ENCODE results near the gene STX12. TPM values are rescaled to one million over a fixed set of nuclear protein-coding genes. Genes with fewer than 3 reads are reported as not detected.
A peak's percentile ranks its signal among the peaks of the same experiment; 100 is the strongest.

The STX12 gene
- total and polyA plus RNA-seq, 4 donors: 32.5 to 94.0 (median 72.9) TPM

DNA sequence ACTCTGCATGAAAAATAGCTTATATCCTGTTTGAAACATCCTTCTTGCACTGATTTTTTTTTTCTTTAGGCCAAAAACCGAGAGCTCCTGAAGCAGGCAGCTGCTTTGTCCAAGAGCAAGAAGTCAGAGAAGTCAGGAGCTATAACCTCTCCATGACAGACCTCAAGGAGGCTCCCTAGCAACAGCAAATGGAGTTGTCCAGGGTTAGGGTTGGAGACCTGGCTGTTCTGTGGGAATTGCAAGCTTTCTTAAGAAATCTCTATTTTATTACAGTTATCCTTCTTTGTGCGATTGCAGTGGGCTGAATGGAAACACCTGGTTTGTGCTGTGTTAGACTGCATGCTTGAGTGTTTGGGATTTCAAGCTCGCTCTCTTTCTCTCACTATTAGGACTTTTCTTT lies 12.6 kb upstream of the STX12 start:
- H3K27ac ChIP-seq (ENCODE audit: low read depth in 1 of 2, low read length in 1 of 2): no peak overlapping the region
- no peaks in the 10 kb centered on the region for H3K27me3 ChIP-seq (ENCODE audit: control insufficient read depth in 3 of 3, insufficient read depth in 3 of 3, low read length in 2 of 3)
- H3K9me3 ChIP-seq (ENCODE audit: control insufficient read depth in 4 of 4, insufficient read depth in 3 of 4, low read length in 3 of 4): no peaks in the 10 kb centered on the region
- peaks cover 0 to 3% (median 0%) of the 10 kb centered on the region in 5 donors for H3K4me1 ChIP-seq (ENCODE audit: control insufficient read depth in 5 of 5, insufficient read depth in 5 of 5, low read length in 5 of 5)
- no peak overlapping the region for H3K9ac ChIP-seq (ENCODE audit: insufficient read depth in 1 of 2, low read length in 2 of 2)
- TF ChIP-seq, protein P1, sequence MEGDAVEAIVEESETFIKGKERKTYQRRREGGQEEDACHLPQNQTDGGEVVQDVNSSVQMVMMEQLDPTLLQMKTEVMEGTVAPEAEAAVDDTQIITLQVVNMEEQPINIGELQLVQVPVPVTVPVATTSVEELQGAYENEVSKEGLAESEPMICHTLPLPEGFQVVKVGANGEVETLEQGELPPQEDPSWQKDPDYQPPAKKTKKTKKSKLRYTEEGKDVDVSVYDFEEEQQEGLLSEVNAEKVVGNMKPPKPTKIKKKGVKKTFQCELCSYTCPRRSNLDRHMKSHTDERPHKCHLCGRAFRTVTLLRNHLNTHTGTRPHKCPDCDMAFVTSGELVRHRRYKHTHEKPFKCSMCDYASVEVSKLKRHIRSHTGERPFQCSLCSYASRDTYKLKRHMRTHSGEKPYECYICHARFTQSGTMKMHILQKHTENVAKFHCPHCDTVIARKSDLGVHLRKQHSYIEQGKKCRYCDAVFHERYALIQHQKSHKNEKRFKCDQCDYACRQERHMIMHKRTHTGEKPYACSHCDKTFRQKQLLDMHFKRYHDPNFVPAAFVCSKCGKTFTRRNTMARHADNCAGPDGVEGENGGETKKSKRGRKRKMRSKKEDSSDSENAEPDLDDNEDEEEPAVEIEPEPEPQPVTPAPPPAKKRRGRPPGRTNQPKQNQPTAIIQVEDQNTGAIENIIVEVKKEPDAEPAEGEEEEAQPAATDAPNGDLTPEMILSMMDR (IDR thresholded peaks at IDR 0.05; ENCODE audit: control extremely low read depth, extremely low read depth): no peak
- no peak for DNase-seq
- peaks cover 13 to 31% (median 17%) of the 10 kb centered on the region in 4 donors for H3K36me3 ChIP-seq (ENCODE audit: control insufficient read depth in 4 of 4, insufficient read depth in 4 of 4, low read length in 4 of 4)
- H3K4me3 ChIP-seq: no peak overlapping the region
- no peak for ATAC-seq (ENCODE audit: insufficient read depth, low FRiP score)
- 77 to 93% methylated on average over 3 of the region's 3 CpGs for WGBS, 2 donors

- no peaks in the 10 kb centered on the region for H3K9me3 ChIP-seq (ENCODE audit: control insufficient read depth in 4 of 4, insufficient read depth in 3 of 4, low read length in 3 of 4)
- H3K4me3 ChIP-seq: no peak overlapping the region
- ATAC-seq (ENCODE audit: insufficient read depth, low FRiP score) (no peak), DNase-seq (no peak)
- TF ChIP-seq, protein P1 (IDR thresholded peaks at IDR 0.05; ENCODE audit: control extremely low read depth, extremely low read depth): no peak
- peaks cover 9 to 21% (median 16%) of the 10 kb centered on the region in 4 donors for H3K36me3 ChIP-seq (ENCODE audit: control insufficient read depth in 4 of 4, insufficient read depth in 4 of 4, low read length in 4 of 4)
- H3K4me1 ChIP-seq (ENCODE audit: control insufficient read depth in 5 of 5, insufficient read depth in 5 of 5, low read length in 5 of 5): no peaks in the 10 kb centered on the region
- no peak overlapping the region for H3K9ac ChIP-seq (ENCODE audit: insufficient read depth in 1 of 2, low read length in 2 of 2)
- WGBS, 2 donors: 85 to 95% methylated on average over 1 of the region's 1 CpG
- no peaks in the 10 kb centered on the region for H3K27me3 ChIP-seq (ENCODE audit: control insufficient read depth in 3 of 3, insufficient read depth in 3 of 3, low read length in 2 of 3)
- no peak overlapping the region for H3K27ac ChIP-seq (ENCODE audit: low read depth in 1 of 2, low read length in 1 of 2)
Observed at GRCh38 chr1:27762033-27762432, 11.0 kb upstream of the STX12 start.

DNA sequence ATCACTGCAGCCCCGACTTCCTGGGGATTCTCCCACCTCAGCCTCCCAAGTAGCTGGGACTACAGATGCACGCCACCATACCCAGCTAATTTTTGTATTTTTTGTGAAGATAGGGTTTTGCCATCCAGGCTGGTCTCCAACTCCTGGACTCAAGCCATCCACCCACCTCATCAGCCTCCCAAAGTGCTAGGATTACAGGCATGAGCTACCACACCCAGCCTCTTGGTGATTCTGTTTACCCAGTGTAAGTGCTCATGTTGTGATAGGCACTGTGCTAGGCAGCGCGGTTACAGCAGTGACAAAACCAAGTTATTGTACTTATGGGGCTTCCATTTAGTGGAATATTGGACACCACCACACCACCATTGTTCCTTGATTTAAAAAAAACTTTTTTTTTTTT lies 9.7 kb upstream of the STX12 start:
- Histone ChIP-seq H3K4me3 (no peak overlapping the region), H3K36me3 (ENCODE audit: control insufficient read depth in 4 of 4, insufficient read depth in 4 of 4, low read length in 4 of 4) (peaks cover 5 to 18% (median 15%) of the 10 kb centered on the region in 4 donors), H3K4me1 (ENCODE audit: control insufficient read depth in 5 of 5, insufficient read depth in 5 of 5, low read length in 5 of 5) (no peaks in the 10 kb centered on the region), H3K9me3 (ENCODE audit: control insufficient read depth in 4 of 4, insufficient read depth in 3 of 4, low read length in 3 of 4) (no peaks in the 10 kb centered on the region), H3K9ac (ENCODE audit: insufficient read depth in 1 of 2, low read length in 2 of 2) (no peak overlapping the region), H3K27ac (ENCODE audit: low read depth in 1 of 2, low read length in 1 of 2) (peak overlapping the region in 1 of 2 donors; percentile 40), H3K27me3 (ENCODE audit: control insufficient read depth in 3 of 3, insufficient read depth in 3 of 3, low read length in 2 of 3) (no peaks in the 10 kb centered on the region)
- TF ChIP-seq, protein P1 (IDR thresholded peaks at IDR 0.05; ENCODE audit: control extremely low read depth, extremely low read depth): no peak
- 91 to 100% methylated on average over 4 of the region's 4 CpGs for WGBS, 2 donors
- ATAC-seq (ENCODE audit: insufficient read depth, low FRiP score) (no peak), DNase-seq (no peak)

DNA sequence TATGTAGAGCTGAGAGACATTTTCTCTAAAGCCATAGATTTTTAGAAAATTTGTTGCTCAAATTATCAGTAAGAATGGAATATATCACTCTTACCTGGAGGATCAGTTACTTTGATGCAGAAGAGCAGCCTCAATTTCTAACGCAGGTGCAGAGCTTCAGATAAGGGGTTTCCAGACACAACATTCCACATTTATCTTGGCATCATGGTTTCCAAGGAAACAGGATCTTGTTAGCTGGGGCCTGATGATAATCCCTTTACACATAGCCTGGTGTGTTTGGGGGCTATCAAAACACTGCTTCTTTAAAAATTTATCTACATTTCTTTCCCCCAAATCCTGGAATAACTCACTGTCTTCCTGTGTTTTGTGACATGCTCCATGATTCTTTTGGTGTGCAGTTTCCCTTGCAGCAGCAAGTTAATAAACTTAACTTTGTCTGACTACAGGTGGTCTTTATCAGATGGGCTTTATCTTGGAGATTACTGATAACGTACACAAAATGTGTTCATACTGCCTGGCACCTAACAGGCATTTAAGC lies 2.7 kb upstream of the STX12 start:
- TF ChIP-seq, protein P1 (IDR thresholded peaks at IDR 0.05; ENCODE audit: control extremely low read depth, extremely low read depth): no peak
- Histone ChIP-seq H3K9ac (ENCODE audit: insufficient read depth in 1 of 2, low read length in 2 of 2) (no peak overlapping the region), H3K27ac (ENCODE audit: low read depth in 1 of 2, low read length in 1 of 2) (no peak overlapping the region), H3K4me1 (ENCODE audit: control insufficient read depth in 5 of 5, insufficient read depth in 5 of 5, low read length in 5 of 5) (peaks cover 0 to 11% (median 3%) of the 10 kb centered on the region in 5 donors), H3K27me3 (ENCODE audit: control insufficient read depth in 3 of 3, insufficient read depth in 3 of 3, low read length in 2 of 3) (no peaks in the 10 kb centered on the region), H3K9me3 (ENCODE audit: control insufficient read depth in 4 of 4, insufficient read depth in 3 of 4, low read length in 3 of 4) (no peaks in the 10 kb centered on the region), H3K4me3 (no peak overlapping the region), H3K36me3 (ENCODE audit: control insufficient read depth in 4 of 4, insufficient read depth in 4 of 4, low read length in 4 of 4) (no peaks in the 10 kb centered on the region)
- DNase-seq (no peak), ATAC-seq (ENCODE audit: insufficient read depth, low FRiP score) (no peak)
- WGBS, 2 donors: 73 to 82% methylated on average over 2 of the region's 2 CpGs
